VCaP (cell line): ENCODE measurements around the gene ASCC2.

ENCODE experiments used
- H3K27ac ChIP-seq: fragments of 450-650 bp; 2 replicates; pipeline ENCODE4 v1.5.1; 2017
- TF ChIP-seq, protein P1 (sequence below): fragments of 450-650 bp; conservative IDR thresholded peaks from 2 replicates; pipeline ENCODE4 v1.5.1; 2017; ENCODE audit warnings: mild to moderate bottlenecking, moderate library complexity

ASCC2 gene

DNA sequence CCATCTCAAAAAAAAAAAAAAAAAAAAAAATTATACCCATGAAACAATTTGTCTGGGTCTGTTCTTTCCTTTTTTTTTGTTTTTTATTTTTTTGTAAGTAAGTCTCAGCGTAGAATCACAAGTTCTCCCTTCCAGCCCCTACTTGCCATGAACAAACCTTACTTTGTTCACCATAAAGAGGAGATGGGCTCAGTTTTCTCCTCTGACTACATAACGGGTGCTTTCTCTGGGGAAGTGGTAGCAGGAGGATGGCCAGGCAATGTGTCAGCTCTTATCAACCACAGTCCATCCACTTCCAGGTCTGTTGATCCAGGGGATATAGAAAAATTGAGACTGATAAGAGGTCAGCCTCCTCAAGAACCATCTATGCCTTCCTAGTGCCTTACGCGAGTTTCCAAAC lies 11.0 kb downstream of the ASCC2 start:
- TF ChIP-seq, protein P1, sequence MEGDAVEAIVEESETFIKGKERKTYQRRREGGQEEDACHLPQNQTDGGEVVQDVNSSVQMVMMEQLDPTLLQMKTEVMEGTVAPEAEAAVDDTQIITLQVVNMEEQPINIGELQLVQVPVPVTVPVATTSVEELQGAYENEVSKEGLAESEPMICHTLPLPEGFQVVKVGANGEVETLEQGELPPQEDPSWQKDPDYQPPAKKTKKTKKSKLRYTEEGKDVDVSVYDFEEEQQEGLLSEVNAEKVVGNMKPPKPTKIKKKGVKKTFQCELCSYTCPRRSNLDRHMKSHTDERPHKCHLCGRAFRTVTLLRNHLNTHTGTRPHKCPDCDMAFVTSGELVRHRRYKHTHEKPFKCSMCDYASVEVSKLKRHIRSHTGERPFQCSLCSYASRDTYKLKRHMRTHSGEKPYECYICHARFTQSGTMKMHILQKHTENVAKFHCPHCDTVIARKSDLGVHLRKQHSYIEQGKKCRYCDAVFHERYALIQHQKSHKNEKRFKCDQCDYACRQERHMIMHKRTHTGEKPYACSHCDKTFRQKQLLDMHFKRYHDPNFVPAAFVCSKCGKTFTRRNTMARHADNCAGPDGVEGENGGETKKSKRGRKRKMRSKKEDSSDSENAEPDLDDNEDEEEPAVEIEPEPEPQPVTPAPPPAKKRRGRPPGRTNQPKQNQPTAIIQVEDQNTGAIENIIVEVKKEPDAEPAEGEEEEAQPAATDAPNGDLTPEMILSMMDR: no peak
- no peak overlapping the region for H3K27ac ChIP-seq

DNA sequence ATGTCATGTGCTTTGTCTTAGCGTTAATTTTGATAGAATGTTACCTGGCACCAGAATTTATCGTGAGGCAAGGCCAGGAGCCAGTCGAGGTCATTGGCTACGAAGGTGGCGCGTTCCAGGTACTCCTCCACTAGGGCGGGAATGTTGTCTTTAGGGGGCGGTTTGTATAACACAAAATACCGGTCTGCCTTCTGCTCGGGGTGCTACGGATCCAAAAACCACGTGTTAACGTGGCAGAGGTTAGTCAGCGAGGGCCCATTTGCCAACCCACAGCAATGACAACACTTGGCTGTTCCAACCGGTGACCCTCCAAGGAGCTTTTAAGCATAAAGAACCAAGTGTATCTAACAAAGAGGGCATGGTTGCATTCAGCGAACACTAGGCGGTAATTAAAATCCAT lies 12.5 kb downstream of the ASCC2 start:
- no peak overlapping the region for H3K27ac ChIP-seq
- TF ChIP-seq, protein P1: no peak

DNA sequence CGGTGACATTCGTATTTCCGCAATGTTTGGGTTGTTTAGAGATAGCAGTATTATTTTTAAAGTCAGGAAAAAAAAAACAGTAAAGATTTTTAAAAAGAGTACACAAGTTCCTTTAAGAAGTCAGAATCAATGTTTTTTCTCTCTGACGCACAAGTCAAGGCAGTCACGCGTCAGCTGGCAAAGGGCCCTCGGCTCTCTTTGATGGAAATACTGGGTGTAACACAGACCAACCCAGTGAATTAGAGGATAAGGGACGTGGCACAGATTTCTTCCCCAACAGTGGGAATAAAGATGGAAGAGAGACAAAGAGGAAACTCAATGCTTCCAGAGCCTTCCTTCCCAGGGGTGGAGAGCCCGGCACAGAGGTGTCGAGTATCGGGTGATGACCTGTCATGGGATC lies 13.4 kb downstream of the ASCC2 start:
- H3K27ac ChIP-seq: no peak overlapping the region
- TF ChIP-seq, protein P1: no peak

DNA sequence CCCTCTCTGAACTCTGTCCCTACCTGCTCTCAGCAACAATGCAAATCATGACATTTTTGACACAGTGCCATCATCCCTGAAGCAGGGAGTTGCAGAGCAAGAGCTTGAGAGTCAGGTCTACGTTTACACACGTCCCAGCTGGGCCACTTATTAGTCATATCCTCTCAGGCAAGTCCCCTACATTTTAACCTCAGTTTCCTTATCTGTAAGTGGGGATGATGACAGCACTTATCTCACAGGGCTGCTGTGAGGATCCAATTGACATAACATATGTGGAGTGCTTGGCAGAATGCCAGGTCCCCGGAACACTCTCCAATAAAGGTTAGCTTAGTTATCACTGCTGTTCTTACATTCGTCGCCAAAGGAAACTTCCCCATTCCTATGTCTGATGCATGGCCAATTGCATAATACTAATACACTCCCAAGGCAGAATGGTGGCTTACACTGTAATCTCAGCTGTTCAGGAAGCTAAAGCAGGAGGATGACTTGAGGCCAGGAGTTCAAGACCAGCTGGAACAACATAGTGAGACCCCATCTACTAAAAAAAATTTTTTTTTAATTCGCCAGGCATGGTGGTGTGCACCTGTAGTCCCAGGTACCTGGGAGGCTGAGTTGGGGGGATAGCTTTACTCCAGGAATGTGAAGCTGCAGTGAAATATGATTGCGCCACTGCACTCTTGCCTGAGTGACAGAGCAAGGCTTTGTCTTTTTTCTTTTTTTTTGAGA lies 16.6 kb downstream of the ASCC2 start:
- H3K27ac ChIP-seq: peak overlapping the region; percentile 39
- TF ChIP-seq, protein P1: no peak

DNA sequence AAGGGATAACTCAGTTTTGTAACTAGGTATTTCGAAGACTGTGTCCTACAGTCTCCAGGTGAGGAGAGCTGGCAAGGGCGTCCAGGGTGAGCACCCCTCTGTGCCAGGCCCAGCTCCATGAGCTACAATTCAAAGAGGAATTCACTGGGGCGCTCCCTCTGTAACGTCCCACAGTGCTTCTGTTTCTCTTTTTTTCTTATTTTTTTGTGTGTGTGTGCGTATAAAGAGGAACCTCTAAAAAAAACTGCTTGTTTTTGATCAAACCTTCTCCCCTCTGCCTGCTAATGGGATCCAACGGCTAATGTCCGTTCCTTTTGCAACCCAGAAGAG lies 17.1 kb downstream of the ASCC2 start:
- TF ChIP-seq, protein P1: no peak
- H3K27ac ChIP-seq: peak overlapping the region; percentile 39

DNA sequence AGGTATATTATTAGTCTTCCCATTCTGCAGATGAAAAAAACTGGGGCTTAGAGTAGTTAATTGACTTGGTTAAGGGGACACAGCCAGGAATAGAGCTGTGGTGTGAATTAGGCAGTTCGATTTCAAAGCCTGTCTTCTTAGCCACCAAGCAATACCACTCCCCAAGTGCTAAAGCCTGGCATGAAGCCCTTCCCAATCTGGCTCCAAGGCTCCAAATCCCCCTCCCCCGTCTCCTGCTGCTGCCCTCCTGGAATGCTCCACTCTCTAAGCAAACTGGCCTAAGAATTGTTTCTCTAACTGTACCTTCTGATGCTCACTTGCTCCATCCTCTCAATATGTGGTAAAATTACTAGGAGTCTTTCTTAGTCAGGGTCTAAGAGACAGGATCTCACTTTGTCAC lies 18.6 kb downstream of the ASCC2 start:
- H3K27ac ChIP-seq: no peak overlapping the region
- TF ChIP-seq, protein P1: no peak

DNA sequence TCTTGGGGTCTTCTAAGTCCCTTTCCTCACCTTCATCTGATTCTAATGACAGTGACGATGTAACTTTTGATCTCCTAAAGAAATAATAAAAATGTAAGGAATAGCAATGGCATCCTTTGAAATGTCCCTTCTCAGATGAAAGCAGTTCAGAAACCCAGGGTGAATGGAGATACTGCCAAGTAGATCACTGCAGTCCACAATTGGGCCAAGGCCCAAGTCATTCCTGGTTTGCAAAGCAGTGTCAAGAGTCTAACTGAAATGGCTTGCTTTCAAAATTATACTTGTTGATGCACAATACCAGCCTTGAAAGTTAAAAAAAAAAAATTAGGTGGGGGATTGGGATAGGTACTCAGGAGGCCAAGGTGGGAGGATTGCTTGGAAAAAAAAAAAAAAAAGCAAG lies 20.4 kb downstream of the ASCC2 start:
- TF ChIP-seq, protein P1: no peak
- H3K27ac ChIP-seq: no peak overlapping the region
